Tibial artery (tissue), 4 donors: ENCODE data around the gene DHX58.

Experiments used
- DNase-seq, 2 donors: peaks; one replicate each; pipeline ENCODE4 v3.0.0-alpha.2; 2019
- H3K27ac ChIP-seq, 2 donors: fragments of 200-600 bp; sonication (generic) in 1 of 2; 1 replicate in 1 of 2; 2 replicates in 1 of 2; pipeline ENCODE4 v1.5.1; 2018 to 2019; ENCODE audit warnings: mild to moderate bottlenecking in 1 of 2
- H3K27me3 ChIP-seq, 2 donors: fragments of 200-600 bp; sonication (generic) in 1 of 2; one replicate each; pipeline versions ENCODE4 v1.5.1 to v1.6.0; 2016 to 2019
- H3K36me3 ChIP-seq, 3 donors: fragments of 200-600 bp; sonication (generic) in 2 of 3; one replicate each; pipeline ENCODE4 v1.5.1; 2016 to 2019; ENCODE audit warnings: mild to moderate bottlenecking in 2 of 3
- H3K4me1 ChIP-seq, 4 donors: fragments of 200-600 bp; sonication (generic) in 2 of 4; 1 replicate in 3 of 4; 2 replicates in 1 of 4; pipeline ENCODE4 v1.5.1; 2016 to 2019
- H3K4me3 ChIP-seq, 2 donors: fragments of 200-600 bp; sonication (generic) in 1 of 2; 1 replicate in 1 of 2; 2 replicates in 1 of 2; pipeline ENCODE4 v1.5.1; 2018 to 2019; ENCODE audit warnings: mild to moderate bottlenecking in 2 of 2
- H3K9me3 ChIP-seq, 3 donors: fragments of 200-600 bp; sonication (generic) in 1 of 3; one replicate each; pipeline ENCODE4 v1.5.1; 2016 to 2019
- CTCF ChIP-seq, 2 experiments: fragments of 200-600 bp in 1 of 2; fragments of 450-650 bp in 1 of 2; IDR thresholded peaks; one replicate each; pipeline ENCODE4 v1.5.1; 2017 to 2019; ENCODE audit warnings: antibody characterized with exemption in 2 of 2, mild to moderate bottlenecking in 1 of 2, moderate library complexity in 1 of 2
- intact Hi-C: fragments of 100-400 bp; cut with DNase I; formaldehyde crosslinking; loops from one replicate; pipeline ENCODE4 v1.15.0; 2023; ENCODE audit warnings: low total_unique reads

DHX58 gene

GRCh38 chr17:42056635-42057034 is 55.9 kb downstream of the DHX58 start:
- TF ChIP-seq CTCF (IDR thresholded peaks at IDR 0.05): no peak
- Histone ChIP-seq H3K4me1 (no peaks in the 10 kb centered on the region), H3K36me3 (no peaks in the 10 kb centered on the region), H3K27me3 (peaks cover 0 to 67% of the 10 kb centered on the region in 2 donors), H3K9me3 (no peaks in the 10 kb centered on the region), H3K4me3 (no peak overlapping the region), H3K27ac (no peak overlapping the region)
- intact Hi-C loops: no loop called here
- no peak for DNase-seq

GRCh38 chr17:42055496-42055895 is 57.0 kb downstream of the DHX58 start:
- DNase-seq: no peak
- intact Hi-C loops: no loop called here
- Histone ChIP-seq H3K4me3 (no peak overlapping the region), H3K9me3 (no peaks in the 10 kb centered on the region), H3K36me3 (no peaks in the 10 kb centered on the region), H3K27ac (no peak overlapping the region), H3K27me3 (peaks cover 0 to 71% of the 10 kb centered on the region in 2 donors), H3K4me1 (peaks cover 0 to 5% (median 2%) of the 10 kb centered on the region in 4 donors)
- no peak for TF ChIP-seq CTCF (IDR thresholded peaks at IDR 0.05)

GRCh38 chr17:42055027-42055426 is 57.5 kb downstream of the DHX58 start:
- intact Hi-C loops: no loop called here
- Histone ChIP-seq H3K4me3 (no peak overlapping the region), H3K4me1 (peaks cover 0 to 5% (median 4%) of the 10 kb centered on the region in 4 donors), H3K27me3 (peaks cover 0 to 69% of the 10 kb centered on the region in 2 donors), H3K36me3 (no peaks in the 10 kb centered on the region), H3K27ac (no peak overlapping the region), H3K9me3 (no peaks in the 10 kb centered on the region)
- no peak for DNase-seq
- TF ChIP-seq CTCF (IDR thresholded peaks at IDR 0.05): no peak

DNA sequence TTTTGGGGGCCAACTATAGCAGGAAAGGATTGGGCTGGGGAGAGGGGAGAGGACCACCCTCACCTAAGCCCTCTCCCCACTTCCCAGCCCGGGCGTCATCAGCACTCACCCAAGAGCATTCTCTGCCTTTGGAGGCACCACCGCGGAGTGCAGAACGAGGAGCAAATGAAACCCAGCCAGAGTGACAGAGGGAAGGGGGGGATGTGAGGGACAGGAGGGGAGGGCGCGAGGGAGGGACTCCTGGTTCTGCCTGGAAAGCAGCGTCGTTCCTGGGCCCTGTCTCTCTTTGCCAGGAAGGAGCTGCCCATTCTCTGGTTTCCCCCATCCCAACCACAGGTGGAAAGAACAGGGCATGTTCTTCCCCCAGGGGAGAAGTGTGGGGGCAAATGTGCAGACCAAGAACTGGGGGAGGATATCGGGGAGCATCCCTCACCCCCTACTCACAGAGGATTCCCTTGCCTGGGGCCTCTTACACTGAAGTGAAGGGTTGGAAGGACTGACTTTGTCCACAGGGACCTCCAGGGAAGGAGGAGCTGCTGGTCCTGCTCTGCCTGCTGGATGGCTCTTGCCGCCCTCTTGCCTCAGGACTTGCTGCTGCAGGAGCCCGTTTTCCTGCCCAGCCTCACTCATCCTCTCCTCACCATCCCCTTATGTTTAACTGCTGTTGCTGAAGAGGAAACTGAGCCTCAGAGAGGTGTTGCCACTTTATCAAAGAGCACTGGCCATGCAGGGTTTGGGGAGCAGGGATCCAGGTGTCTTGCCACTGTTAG is 58.6 kb downstream of the DHX58 start:
- Histone ChIP-seq H3K4me1 (peaks cover 0 to 7% (median 5%) of the 10 kb centered on the region in 4 donors), H3K36me3 (no peaks in the 10 kb centered on the region), H3K9me3 (no peaks in the 10 kb centered on the region), H3K4me3 (no peak overlapping the region), H3K27me3 (peaks cover 0 to 63% of the 10 kb centered on the region in 2 donors), H3K27ac (no peak overlapping the region)
- TF ChIP-seq CTCF (IDR thresholded peaks at IDR 0.05): no peak
- intact Hi-C loops: no loop called here
- no peak for DNase-seq

DNA sequence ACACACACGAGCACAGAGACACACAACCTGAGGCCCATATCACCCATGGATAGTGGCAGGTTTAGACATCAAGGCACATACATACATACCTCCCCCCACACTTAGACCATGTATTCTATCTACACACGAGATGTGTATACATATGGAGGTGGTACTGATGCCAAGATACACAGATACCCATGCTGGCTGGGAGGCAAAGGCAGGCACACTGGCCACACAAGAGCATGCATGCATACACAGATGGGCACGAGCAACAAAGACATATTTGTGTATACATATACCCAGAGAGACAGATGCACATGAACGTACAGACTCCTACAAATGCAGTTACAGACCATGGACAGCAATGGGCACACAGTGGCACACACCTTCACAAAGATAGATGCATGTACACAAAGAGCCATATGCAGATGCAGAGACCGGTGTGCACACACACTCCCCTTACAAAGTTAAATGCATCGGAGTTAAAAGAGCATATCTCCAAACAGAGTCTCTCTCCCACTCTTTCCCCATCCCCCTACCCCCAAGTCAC is 60.1 kb downstream of the DHX58 start:
- no peak for DNase-seq
- Histone ChIP-seq H3K9me3 (no peaks in the 10 kb centered on the region), H3K4me3 (no peak overlapping the region), H3K27ac (no peak overlapping the region), H3K36me3 (no peaks in the 10 kb centered on the region), H3K4me1 (peaks cover 0 to 7% (median 5%) of the 10 kb centered on the region in 4 donors), H3K27me3 (peaks cover 0 to 51% of the 10 kb centered on the region in 2 donors)
- intact Hi-C loops: no loop called here
- TF ChIP-seq CTCF (IDR thresholded peaks at IDR 0.05): no peak
